ENCODE measurements around the gene ATR. TPM values are rescaled to one million over a fixed set of nuclear protein-coding genes. Genes with fewer than 3 reads are reported as not detected.
"Not testable (repeated sequence)": the region's sequence is repeated elsewhere in the genome, so short reads cannot be mapped to it uniquely, and the experiment has no call there.

ATR gene
- total RNA-seq, 4 donors from 2014 or later = 8.9 to 21.9 (median 10.0) TPM

DNA sequence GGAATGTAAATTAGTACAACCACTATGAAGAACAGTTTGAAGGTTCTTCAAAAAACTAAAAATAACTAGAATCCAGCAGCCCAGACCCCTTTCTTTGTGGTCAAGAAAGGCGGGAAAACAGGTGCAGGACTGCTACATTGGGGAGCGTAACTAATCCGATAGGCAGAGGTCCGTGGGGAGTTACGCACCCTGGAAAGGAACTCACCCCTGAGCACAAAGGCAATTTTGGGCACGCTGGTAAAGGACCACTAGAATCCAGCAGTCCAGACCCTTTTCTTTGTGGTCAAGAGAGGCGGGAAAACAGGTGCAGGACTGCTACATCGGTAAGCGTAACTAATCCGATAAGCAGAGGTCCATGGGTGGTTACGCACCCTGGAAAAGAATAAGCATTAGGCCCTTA is 140.4 kb downstream of the ATR start:
- in situ Hi-C loops (cut with MboI; ENCODE audit: low sequenced_read_pairs in 4 of 4) = loop anchor here in 1 of 4 donors (25.0 kb wide), 1 partner anchor 574 kb away; the partner anchor contains the start of gene U2SURP
- ATAC-seq; H3K36me3 ChIP-seq; H3K4me1 ChIP-seq; H3K4me3 ChIP-seq; DNase-seq; H3K27me3 ChIP-seq; intact Hi-C loops (cut with DNase I; ENCODE audit: low total_unique reads); H3K27ac ChIP-seq; H3K9me3 ChIP-seq: not testable (repeated sequence)

- in situ Hi-C loops (cut with MboI; ENCODE audit: low sequenced_read_pairs in 4 of 4) (loop anchor here in 1 of 4 donors (25.0 kb wide), 1 partner anchor 575 kb away; the partner anchor contains the start of gene U2SURP), intact Hi-C loops (cut with DNase I; ENCODE audit: low total_unique reads) (no loop called here)
- ATAC-seq (no peak), DNase-seq (no peak)
- TF ChIP-seq, protein P1, sequence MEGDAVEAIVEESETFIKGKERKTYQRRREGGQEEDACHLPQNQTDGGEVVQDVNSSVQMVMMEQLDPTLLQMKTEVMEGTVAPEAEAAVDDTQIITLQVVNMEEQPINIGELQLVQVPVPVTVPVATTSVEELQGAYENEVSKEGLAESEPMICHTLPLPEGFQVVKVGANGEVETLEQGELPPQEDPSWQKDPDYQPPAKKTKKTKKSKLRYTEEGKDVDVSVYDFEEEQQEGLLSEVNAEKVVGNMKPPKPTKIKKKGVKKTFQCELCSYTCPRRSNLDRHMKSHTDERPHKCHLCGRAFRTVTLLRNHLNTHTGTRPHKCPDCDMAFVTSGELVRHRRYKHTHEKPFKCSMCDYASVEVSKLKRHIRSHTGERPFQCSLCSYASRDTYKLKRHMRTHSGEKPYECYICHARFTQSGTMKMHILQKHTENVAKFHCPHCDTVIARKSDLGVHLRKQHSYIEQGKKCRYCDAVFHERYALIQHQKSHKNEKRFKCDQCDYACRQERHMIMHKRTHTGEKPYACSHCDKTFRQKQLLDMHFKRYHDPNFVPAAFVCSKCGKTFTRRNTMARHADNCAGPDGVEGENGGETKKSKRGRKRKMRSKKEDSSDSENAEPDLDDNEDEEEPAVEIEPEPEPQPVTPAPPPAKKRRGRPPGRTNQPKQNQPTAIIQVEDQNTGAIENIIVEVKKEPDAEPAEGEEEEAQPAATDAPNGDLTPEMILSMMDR (IDR thresholded peaks at IDR 0.05 in 4 of 5, conservative IDR thresholded peaks at IDR 0.05 in 1 of 5) = no peak
- no peak for TF ChIP-seq POLR2A (IDR thresholded peaks at IDR 0.05)
- Histone ChIP-seq H3K27ac (no peak overlapping the region), H3K9me3 (no peaks in the 10 kb centered on the region), H3K4me1 (no peaks in the 10 kb centered on the region), H3K4me3 (no peak overlapping the region), H3K27me3 (no peaks in the 10 kb centered on the region), H3K36me3 (peaks cover 0 to 13% of the 10 kb centered on the region in 2 donors)
Observed at GRCh38 chr3:142436951-142437585, 141.5 kb downstream of the ATR start.

DNA sequence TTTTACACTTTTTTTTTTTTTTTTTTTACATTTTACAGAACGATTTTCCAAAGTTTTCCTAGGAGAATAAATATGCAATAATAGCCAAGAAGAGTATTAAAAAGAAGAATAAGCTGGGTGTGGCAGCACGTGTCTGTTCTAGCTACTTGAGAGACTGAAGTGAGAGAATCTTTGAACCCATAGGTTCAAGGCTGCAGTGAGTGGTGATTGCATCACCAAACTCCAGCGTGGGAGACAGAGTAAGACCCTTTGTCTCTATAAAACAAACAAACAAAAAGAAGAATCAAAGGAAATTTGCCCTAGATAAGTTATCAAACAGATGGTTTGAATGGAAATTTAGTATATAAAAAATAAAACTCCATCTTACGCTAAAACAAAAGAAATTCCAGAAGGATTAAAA is 144.0 kb downstream of the ATR start:
- Histone ChIP-seq H3K27ac (no peak overlapping the region), H3K4me3 (no peak overlapping the region), H3K27me3 (no peaks in the 10 kb centered on the region), H3K9me3 (no peaks in the 10 kb centered on the region), H3K4me1 (no peaks in the 10 kb centered on the region), H3K36me3 (peaks cover 0 to 34% of the 10 kb centered on the region in 2 donors)
- intact Hi-C loops (cut with DNase I; ENCODE audit: low total_unique reads) = no loop called here
- ATAC-seq (no peak), DNase-seq (no peak)
- in situ Hi-C loops (cut with MboI; ENCODE audit: low sequenced_read_pairs in 4 of 4) = loop anchor here in 1 of 4 donors (25.0 kb wide), 1 partner anchor 578 kb away; the partner anchor contains the start of gene U2SURP
- TF ChIP-seq POLR2A (IDR thresholded peaks at IDR 0.05) = no peak
- TF ChIP-seq, protein P1 (IDR thresholded peaks at IDR 0.05 in 4 of 5, conservative IDR thresholded peaks at IDR 0.05 in 1 of 5) = no peak

DNA sequence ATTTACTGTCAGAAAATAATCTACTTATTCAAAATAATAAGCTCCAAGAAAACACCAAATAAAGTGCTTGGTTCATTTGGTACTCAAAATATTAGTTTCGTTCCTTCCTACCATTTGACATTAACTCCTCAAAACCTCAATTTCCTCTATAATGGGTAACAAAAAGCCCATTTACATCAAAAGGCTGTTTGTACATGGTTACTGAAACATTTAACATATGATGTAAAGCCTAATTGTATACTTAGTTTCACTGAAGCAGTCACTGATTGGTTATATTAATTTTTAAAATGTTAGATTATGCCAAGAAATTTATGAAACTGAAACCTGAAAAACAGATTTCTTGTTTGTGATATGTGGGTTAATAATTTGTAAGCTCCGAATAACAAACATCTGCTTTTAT is 145.4 kb downstream of the ATR start:
- H3K4me3 ChIP-seq = no peak overlapping the region
- intact Hi-C loops (cut with DNase I; ENCODE audit: low total_unique reads) = no loop called here
- TF ChIP-seq, protein P1 (IDR thresholded peaks at IDR 0.05 in 4 of 5, conservative IDR thresholded peaks at IDR 0.05 in 1 of 5) = no peak
- no peak for TF ChIP-seq POLR2A (IDR thresholded peaks at IDR 0.05)
- no peak overlapping the region for H3K27ac ChIP-seq
- no peaks in the 10 kb centered on the region for H3K4me1 ChIP-seq
- no peaks in the 10 kb centered on the region for H3K27me3 ChIP-seq
- H3K36me3 ChIP-seq = peaks cover 0 to 44% of the 10 kb centered on the region in 2 donors
- ATAC-seq (no peak), DNase-seq (no peak)
- in situ Hi-C loops (cut with MboI; ENCODE audit: low sequenced_read_pairs in 4 of 4) = loop anchor here in 1 of 4 donors (25.0 kb wide), 1 partner anchor 579 kb away; the partner anchor contains the start of gene U2SURP
- H3K9me3 ChIP-seq = no peaks in the 10 kb centered on the region

GRCh38 chr3:142429582-142429981 is 149.0 kb downstream of the ATR start:
- Histone ChIP-seq H3K9me3 (no peaks in the 10 kb centered on the region), H3K4me1 (no peaks in the 10 kb centered on the region), H3K36me3 (peaks cover 0 to 45% of the 10 kb centered on the region in 2 donors), H3K27me3 (no peaks in the 10 kb centered on the region), H3K4me3 (no peak overlapping the region), H3K27ac (no peak overlapping the region)
- in situ Hi-C loops (cut with MboI; ENCODE audit: low sequenced_read_pairs in 4 of 4) (loop anchor here in 1 of 4 donors (25.0 kb wide), 1 partner anchor 583 kb away; the partner anchor contains the start of gene U2SURP), intact Hi-C loops (cut with DNase I; ENCODE audit: low total_unique reads) (no loop called here)
- no peak for ATAC-seq
- DNase-seq = no peak
- no peak for TF ChIP-seq POLR2A (IDR thresholded peaks at IDR 0.05)
- TF ChIP-seq, protein P1 (IDR thresholded peaks at IDR 0.05 in 4 of 5, conservative IDR thresholded peaks at IDR 0.05 in 1 of 5) = no peak
